Measurements from ENCODE around the gene ODF2. TPM values are rescaled to one million over a fixed set of nuclear protein-coding genes. Genes with fewer than 3 reads are reported as not detected.

ODF2 gene
- total RNA-seq, 1 experiment from 2014 or later, result 103 TPM

GRCh38 chr9:128528445-128529160, 72.8 kb downstream of the ODF2 start:
- peak; percentile 19 for DNase-seq (ENCODE audit: low read depth)

- no peak for DNase-seq (ENCODE audit: low read depth)
These were observed 73.4 kb downstream of the ODF2 start for GRCh38 chr9:128529191-128529590.

GRCh38 chr9:128532581-128532980, 76.8 kb downstream of the ODF2 start:
- no peak for DNase-seq (ENCODE audit: low read depth)

- DNase-seq (ENCODE audit: low read depth), result no peak
These were observed 85.0 kb downstream of the ODF2 start for GRCh38 chr9:128540634-128541360.

- no peak for DNase-seq (ENCODE audit: low read depth)
These were observed 90.7 kb downstream of the ODF2 start for GRCh38 chr9:128546504-128546903.

GRCh38 chr9:128548876-128549275, 93.1 kb downstream of the ODF2 start:
- DNase-seq (ENCODE audit: low read depth), result no peak

- DNase-seq (ENCODE audit: low read depth), result no peak
These were observed 94.4 kb downstream of the ODF2 start for GRCh38 chr9:128550226-128550625.

Other genes with a start within 250 kb of the ODF2 start
- 76.5 and 85.5 TPM in 2 replicates for gene GOLGA2, start 180.0 kb upstream of the ODF2 start, total RNA-seq (2014; rRNA removed; shearing (Covaris generic))
- gene SWI5, start 179.7 kb upstream of the ODF2 start, total RNA-seq (2014; rRNA removed; shearing (Covaris generic)), result 72.8 and 93.9 TPM in 2 replicates
- 34.8 and 55.2 TPM in 2 replicates for gene TRUB2, start 133.6 kb upstream of the ODF2 start, total RNA-seq (2014; rRNA removed; shearing (Covaris generic))
- 56.6 and 67.4 TPM in 2 replicates for gene COQ4, start 133.2 kb upstream of the ODF2 start, total RNA-seq (2014; rRNA removed; shearing (Covaris generic))
- gene SLC27A4, start 115.5 kb upstream of the ODF2 start, total RNA-seq (2014; rRNA removed; shearing (Covaris generic)), result 24.8 and 33.9 TPM in 2 replicates
- gene URM1, start 84.6 kb upstream of the ODF2 start, total RNA-seq (2014; rRNA removed; shearing (Covaris generic)), result 58.5 and 83.0 TPM in 2 replicates
- 16.6 and 22.0 TPM in 2 replicates for gene CERCAM, start 35.1 kb upstream of the ODF2 start, total RNA-seq (2014; rRNA removed; shearing (Covaris generic))
- gene GLE1, start 48.7 kb downstream of the ODF2 start, total RNA-seq (2014; rRNA removed; shearing (Covaris generic)), result 56.6 and 58.3 TPM in 2 replicates
- gene SPTAN1, start 96.6 kb downstream of the ODF2 start, total RNA-seq (2014; rRNA removed; shearing (Covaris generic)), result 161 and 164 TPM in 2 replicates
- gene DYNC2I2, start 200.8 kb downstream of the ODF2 start, total RNA-seq (2014; rRNA removed; shearing (Covaris generic)), result 170 and 194 TPM in 2 replicates
- gene SET, start 233.2 kb downstream of the ODF2 start, total RNA-seq (2014; rRNA removed; shearing (Covaris generic)), result 1,185 and 1,206 TPM in 2 replicates
- gene PKN3, start 246.5 kb downstream of the ODF2 start, total RNA-seq (2014; rRNA removed; shearing (Covaris generic)), result 8.2 and 16.8 TPM in 2 replicates